Retinal pigment epithelial cell (primary cell): Measurements from ENCODE around the gene HSDL2.
A peak's percentile ranks its signal among the peaks of the same experiment; 100 is the strongest.

Source experiments
- DNase-seq: peaks from one replicate; pipeline ENCODE4 v3.0.0-alpha.2; 2010; ENCODE audit warnings: low read depth
- H3K4me3 ChIP-seq: 2 replicates; pipeline ENCODE4 v1.5.1; 2011; ENCODE audit warnings: mild to moderate bottlenecking, low read length, control low read depth, moderate library complexity
- CTCF ChIP-seq: conservative IDR thresholded peaks from 2 replicates; pipeline ENCODE4 v1.5.1; 2011; ENCODE audit warnings: low read depth, low read length, control low read depth, inconsistent platforms

Gene HSDL2

GRCh38 chr9:112484607-112485006, 104.7 kb downstream of the HSDL2 start:
- TF ChIP-seq CTCF, result no peak
- DNase-seq, result no peak
- no peak overlapping the region for H3K4me3 ChIP-seq

GRCh38 chr9:112485574-112485973, 105.7 kb downstream of the HSDL2 start:
- DNase-seq, result no peak
- no peak for TF ChIP-seq CTCF
- peak overlapping the region; percentile 82 for H3K4me3 ChIP-seq

GRCh38 chr9:112486221-112487007, 106.5 kb downstream of the HSDL2 start, which contains the start of gene KIAA1958:
Gene KIAA1958 (plus strand): TSS chr9:112486827. CDS start chr9:112574081, 87,254 bp downstream.
- no peak for TF ChIP-seq CTCF
- H3K4me3 ChIP-seq, result peak within 1 kb of the TSS; percentile 82
- DNase-seq, result no peak

GRCh38 chr9:112487008-112487798, 107.3 kb downstream of the HSDL2 start:
- no peak for TF ChIP-seq CTCF
- DNase-seq, result no peak
- H3K4me3 ChIP-seq, result peak overlapping the region; percentile 82

- H3K4me3 ChIP-seq, result peak overlapping the region; percentile 82
- no peak for DNase-seq
- no peak for TF ChIP-seq CTCF
Observed at GRCh38 chr9:112487799-112488340, 108.0 kb downstream of the HSDL2 start.

- DNase-seq, result no peak
- H3K4me3 ChIP-seq, result no peak overlapping the region
- TF ChIP-seq CTCF, result no peak
Observed at GRCh38 chr9:112489039-112489546, 109.2 kb downstream of the HSDL2 start.
